CD14-positive monocyte (primary cell): ENCODE results near the gene TJP1. TPM values are rescaled to one million over a fixed set of nuclear protein-coding genes. Genes with fewer than 3 reads are reported as not detected.

Experiments
- DNase-seq, 3 donors: peaks; one replicate each; pipeline ENCODE4 v3.0.0-alpha.2; 2011 to 2022
- H2AFZ ChIP-seq: 2 replicates; pipeline ENCODE4 v1.6.0; 2012; ENCODE audit warnings: mild to moderate bottlenecking, low read depth, low read length, inconsistent platforms; ENCODE audit not compliant: insufficient read depth, poor library complexity, severe bottlenecking
- H3K27ac ChIP-seq, 2 donors: 1 replicate in 1 of 2; 2 replicates in 1 of 2; pipeline ENCODE4 v1.5.1; 2012 to 2013; ENCODE audit warnings: low read length in 2 of 2, control low read depth in 1 of 2, inconsistent platforms in 1 of 2, low read depth in 1 of 2, mild to moderate bottlenecking in 1 of 2
- H3K27me3 ChIP-seq, 2 donors: one replicate each; pipeline versions ENCODE4 v1.6.0 to v1.6.1; 2011 to 2013; ENCODE audit warnings: low read length in 2 of 2; ENCODE audit not compliant: control insufficient read depth in 2 of 2, insufficient read depth in 2 of 2
- H3K36me3 ChIP-seq, 2 donors: replicated peaks in 1 of 2; 1 replicate in 1 of 2; 2 replicates in 1 of 2; pipeline versions ENCODE4 v1.5.1 to v1.6.1; 2012 to 2013; ENCODE audit warnings: low read length in 2 of 2, control low read depth in 1 of 2, inconsistent platforms in 1 of 2, mild to moderate bottlenecking in 1 of 2; ENCODE audit not compliant: insufficient read depth in 2 of 2, control insufficient read depth in 1 of 2
- H3K4me1 ChIP-seq, 2 donors: 1 replicate in 1 of 2; 2 replicates in 1 of 2; pipeline versions ENCODE4 v1.5.1 to v1.6.1; 2012 to 2013; ENCODE audit warnings: low read length in 2 of 2, control low read depth in 1 of 2, inconsistent platforms in 1 of 2, mild to moderate bottlenecking in 1 of 2, moderate library complexity in 1 of 2; ENCODE audit not compliant: insufficient read depth in 2 of 2, control insufficient read depth in 1 of 2
- H3K4me2 ChIP-seq: replicated peaks from 2 replicates; pipeline ENCODE3; 2012; ENCODE audit warnings: low read length, moderate library complexity, mild to moderate bottlenecking; ENCODE audit not compliant: poor library complexity, severe bottlenecking; ENCODE audit errors: extremely low read depth
- H3K4me3 ChIP-seq, 3 experiments: fragments of 200-600 bp in 1 of 3; sonication (generic) in 1 of 3; replicated peaks in 1 of 3; 1 replicate in 2 of 3; 2 replicates in 1 of 3; pipeline ENCODE4 v1.5.1; 2011 to 2013; ENCODE audit warnings: low read length in 3 of 3, mild to moderate bottlenecking in 3 of 3, control low read depth in 2 of 3, low read depth in 2 of 3, inconsistent platforms in 1 of 3, moderate library complexity in 1 of 3
- H3K79me2 ChIP-seq: 2 replicates; pipeline ENCODE4 v1.6.0; 2012; ENCODE audit warnings: mild to moderate bottlenecking, control low read depth, inconsistent platforms, low read length, moderate library complexity; ENCODE audit not compliant: insufficient read depth
- H3K9ac ChIP-seq: 2 replicates; pipeline ENCODE4 v1.6.0; 2017; ENCODE audit warnings: low read length, mild to moderate bottlenecking; ENCODE audit not compliant: insufficient read depth, poor library complexity, severe bottlenecking
- H3K9me3 ChIP-seq, 2 donors: replicated peaks in 1 of 2; 1 replicate in 1 of 2; 2 replicates in 1 of 2; pipeline versions ENCODE4 v1.5.1 to v1.6.1; 2012 to 2013; ENCODE audit warnings: low read length in 2 of 2, control low read depth in 1 of 2; ENCODE audit not compliant: control insufficient read depth in 1 of 2, insufficient read depth in 1 of 2
- H4K20me1 ChIP-seq: 2 replicates; pipeline ENCODE4 v1.6.0; 2012; ENCODE audit warnings: mild to moderate bottlenecking, low read length, control low read depth, moderate library complexity; ENCODE audit not compliant: insufficient read depth
- H3K27ac Mint-ChIP-seq, 7 donors: one replicate each; pipeline ENCODE4 v1.8.0; 2020; ENCODE audit warnings: mild to moderate bottlenecking in 7 of 7, mixed read lengths in 7 of 7, moderate library complexity in 6 of 7, inconsistent platforms in 2 of 7
- H3K27me3 Mint-ChIP-seq, 3 donors: one replicate each; pipeline ENCODE4 v1.8.0; 2021 to 2022; ENCODE audit warnings: low read depth in 3 of 3, mild to moderate bottlenecking in 3 of 3, mixed read lengths in 3 of 3, moderate library complexity in 3 of 3, inconsistent platforms in 1 of 3
- H3K36me3 Mint-ChIP-seq, 2 donors: one replicate each; pipeline ENCODE4 v1.8.0; 2020; ENCODE audit warnings: mixed read lengths in 2 of 2, inconsistent platforms in 1 of 2, mild to moderate bottlenecking in 1 of 2
- H3K4me1 Mint-ChIP-seq: one replicate; pipeline ENCODE4 v1.8.0; 2020; ENCODE audit warnings: mild to moderate bottlenecking, mixed read lengths
- H3K4me3 Mint-ChIP-seq, 2 donors: one replicate each; pipeline ENCODE4 v1.8.0; 2020; ENCODE audit warnings: mild to moderate bottlenecking in 2 of 2, mixed read lengths in 2 of 2, moderate library complexity in 1 of 2
- H3K9me3 Mint-ChIP-seq, 7 donors: one replicate each; pipeline ENCODE4 v1.8.0; 2020 to 2022; ENCODE audit warnings: mixed read lengths in 7 of 7, mild to moderate bottlenecking in 6 of 7, moderate library complexity in 6 of 7, inconsistent platforms in 2 of 7
- CTCF ChIP-seq: fragments of 200-600 bp; IDR thresholded peaks from one replicate; pipeline ENCODE4 v1.8.0; 2022; ENCODE audit warnings: antibody characterized with exemption, mild to moderate bottlenecking
- WGBS: methylation state at CpG from one replicate; pipeline ENCODE4 v1.1.5; 2013; ENCODE audit warnings: missing lambda C conversion rate; ENCODE audit not compliant: insufficient coverage; 5-methylcytosine and 5-hydroxymethylcytosine counted together
- intact Hi-C, 2 donors: fragments of 100-400 bp; cut with micrococcal nuclease; formaldehyde crosslinking; loops; one replicate each; pipeline versions ENCODE4 v1.15.0 to v1.15.1; 2023
- polyA plus RNA-seq, 3 donors: library from polyadenylated mRNA; depleted of rRNA in 1 of 3; unstranded in 2 of 3; stranded (reverse) in 1 of 3; fragments of 300-500 nt in 2 of 3; fragments of >200 nt in 1 of 3; fragmentation: Illumina TruSeq in 2 of 3; gene quantifications; 1 replicate in 2 of 3; 2 replicates in 1 of 3; pipeline ENCODE4 v1.2.3, GENCODE V29; 2012 to 2021

The TJP1 gene
- polyA plus RNA-seq, 3 donors: not detected

GRCh38 chr15:29685156-29686078 is 136.9 kb downstream of the TJP1 start:
- Histone ChIP-seq H3K36me3 (no peaks in the 10 kb centered on the region), H2AFZ (no peak overlapping the region), H3K4me1 (no peaks in the 10 kb centered on the region), H3K27ac (no peak overlapping the region), H3K27me3 (no peaks in the 10 kb centered on the region), H3K9me3 (no peaks in the 10 kb centered on the region), H3K79me2 (no peaks in the 10 kb centered on the region), H3K9ac (no peak overlapping the region), H3K4me3 (no peak overlapping the region), H4K20me1 (no peaks in the 10 kb centered on the region), H3K4me2 (no peak overlapping the region)
- intact Hi-C loops: no loop called here
- H3K27me3 Mint-ChIP-seq: peaks cover 2 to 4% (median 2%) of the 10 kb centered on the region in 3 donors
- no peaks in the 10 kb centered on the region for H3K4me1 Mint-ChIP-seq
- no peak for DNase-seq
- H3K27ac Mint-ChIP-seq: no peak overlapping the region
- peaks cover 2 to 12% (median 3%) of the 10 kb centered on the region in 7 donors for H3K9me3 Mint-ChIP-seq
- H3K4me3 Mint-ChIP-seq: no peak overlapping the region
- no peak for TF ChIP-seq CTCF
- no peaks in the 10 kb centered on the region for H3K36me3 Mint-ChIP-seq
- 93% methylated on average over 5 of the region's 20 CpGs for WGBS

- no CpG with 5 or more reads among the region's 3 CpGs for WGBS
Observed at GRCh38 chr15:29682781-29683180, 139.5 kb downstream of the TJP1 start.

More at GRCh38 chr15:29682781-29683180, 139.5 kb downstream of the TJP1 start:
- Mint-ChIP-seq H3K4me3 (no peak overlapping the region), H3K27ac (no peak overlapping the region), H3K4me1 (no peaks in the 10 kb centered on the region), H3K27me3 (peaks cover under 1 to 8% (median 2%) of the 10 kb centered on the region in 3 donors), H3K36me3 (no peaks in the 10 kb centered on the region), H3K9me3 (peaks cover 2 to 7% (median 3%) of the 10 kb centered on the region in 7 donors)
- Histone ChIP-seq H3K9ac (no peak overlapping the region), H2AFZ (no peak overlapping the region), H4K20me1 (no peaks in the 10 kb centered on the region), H3K27me3 (no peaks in the 10 kb centered on the region), H3K79me2 (no peaks in the 10 kb centered on the region), H3K4me3 (no peak overlapping the region), H3K4me2 (no peak overlapping the region), H3K27ac (no peak overlapping the region), H3K36me3 (no peaks in the 10 kb centered on the region), H3K9me3 (no peaks in the 10 kb centered on the region), H3K4me1 (no peaks in the 10 kb centered on the region)
- intact Hi-C loops: no loop called here
- no peak for DNase-seq
- TF ChIP-seq CTCF: no peak
